GM19395 (cell line): ENCODE results near the gene SLC17A7.

ENCODE experiments used
- ATAC-seq: cut with Tn5 transposase; IDR thresholded peaks from one replicate; pipeline ENCODE4 v1.9.1; 2021; ENCODE audit warnings: mild to moderate bottlenecking, moderate library complexity; ENCODE audit not compliant: unreplicated experiment

SLC17A7 gene

GRCh38 chr19:49411681-49412326, 29.5 kb downstream of the SLC17A7 start:
- no peak for ATAC-seq

DNA sequence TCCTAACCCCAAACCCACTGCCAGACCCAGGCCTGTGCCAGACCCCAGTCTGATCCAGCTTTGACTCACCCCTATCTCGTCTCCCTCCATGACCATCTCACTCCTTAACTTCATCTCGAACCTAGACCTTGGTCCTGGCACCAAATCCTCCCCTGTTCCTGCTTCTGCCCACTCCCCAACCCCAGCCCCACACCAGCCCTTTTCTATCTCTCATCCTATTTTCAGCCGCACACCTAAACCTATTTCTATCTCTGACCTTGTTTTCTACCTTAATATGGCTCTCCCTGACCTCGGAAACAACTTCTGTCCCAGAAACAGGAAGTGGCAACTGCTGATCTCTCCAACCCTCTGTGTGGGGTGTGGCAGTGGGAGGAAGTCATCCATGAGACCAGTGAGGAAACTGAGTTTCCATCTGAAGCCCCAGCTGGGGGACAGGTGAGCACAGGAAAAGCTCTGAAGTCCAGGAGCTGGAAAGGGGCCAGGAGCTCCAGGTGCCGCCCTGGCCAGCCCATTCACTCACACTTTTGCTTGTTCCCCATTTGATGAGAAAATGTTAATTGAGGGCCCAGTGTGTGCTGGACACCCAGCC, 31.8 kb downstream of the SLC17A7 start:
- ATAC-seq = no peak

DNA sequence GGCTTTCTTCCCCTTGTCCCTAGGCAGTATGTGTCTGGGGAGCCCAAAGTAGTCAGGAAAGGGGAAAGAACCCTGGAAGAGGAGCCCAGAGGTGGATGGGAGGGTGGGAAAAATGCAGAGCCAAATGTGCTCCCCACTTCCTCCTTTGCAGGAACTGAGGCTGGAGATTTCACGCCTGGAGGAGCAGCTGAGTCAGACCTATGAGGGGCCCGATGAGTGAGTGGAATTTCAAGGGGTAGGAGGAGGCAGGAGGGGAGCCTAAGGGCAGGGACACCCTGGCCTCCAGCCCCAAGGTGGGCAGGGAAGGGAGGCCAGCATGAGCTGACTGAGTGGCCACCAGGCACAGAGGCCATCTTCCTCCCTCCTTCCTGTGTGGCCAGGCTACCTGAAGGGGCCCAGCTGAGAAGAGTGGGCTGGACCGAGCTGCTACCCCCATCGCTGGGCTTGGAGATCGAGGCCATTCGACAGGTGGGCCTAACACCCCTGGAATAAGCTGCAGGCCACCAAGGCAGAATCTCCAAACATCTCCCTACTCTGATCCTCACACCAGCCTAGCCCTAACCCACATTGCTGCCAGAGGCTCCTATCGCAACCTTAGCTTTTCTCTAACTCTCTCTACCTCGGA, 32.4 kb downstream of the SLC17A7 start:
- ATAC-seq = no peak

- no peak for ATAC-seq
Measured at GRCh38 chr19:49407482-49408015, 33.8 kb downstream of the SLC17A7 start.

DNA sequence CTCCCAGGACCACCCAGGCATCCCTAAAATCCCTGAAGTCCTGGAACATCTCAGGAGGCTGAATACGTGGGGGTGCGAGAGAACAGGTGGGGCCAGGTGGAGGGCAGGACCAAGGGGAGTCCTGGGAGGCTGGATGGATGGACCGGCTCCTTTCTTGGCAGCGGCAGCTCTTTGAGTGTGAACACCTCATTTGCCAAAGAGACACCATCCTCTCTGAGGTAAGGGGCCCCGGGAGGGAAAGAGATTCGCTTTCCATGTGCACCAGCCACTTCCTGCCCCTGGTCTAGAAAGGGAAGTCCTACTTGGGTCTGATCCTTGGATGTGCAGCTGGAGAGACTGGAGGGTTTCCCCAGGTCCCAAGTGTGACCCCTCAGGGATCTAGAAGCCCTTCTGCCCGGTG, 34.2 kb downstream of the SLC17A7 start:
- ATAC-seq = no peak

DNA sequence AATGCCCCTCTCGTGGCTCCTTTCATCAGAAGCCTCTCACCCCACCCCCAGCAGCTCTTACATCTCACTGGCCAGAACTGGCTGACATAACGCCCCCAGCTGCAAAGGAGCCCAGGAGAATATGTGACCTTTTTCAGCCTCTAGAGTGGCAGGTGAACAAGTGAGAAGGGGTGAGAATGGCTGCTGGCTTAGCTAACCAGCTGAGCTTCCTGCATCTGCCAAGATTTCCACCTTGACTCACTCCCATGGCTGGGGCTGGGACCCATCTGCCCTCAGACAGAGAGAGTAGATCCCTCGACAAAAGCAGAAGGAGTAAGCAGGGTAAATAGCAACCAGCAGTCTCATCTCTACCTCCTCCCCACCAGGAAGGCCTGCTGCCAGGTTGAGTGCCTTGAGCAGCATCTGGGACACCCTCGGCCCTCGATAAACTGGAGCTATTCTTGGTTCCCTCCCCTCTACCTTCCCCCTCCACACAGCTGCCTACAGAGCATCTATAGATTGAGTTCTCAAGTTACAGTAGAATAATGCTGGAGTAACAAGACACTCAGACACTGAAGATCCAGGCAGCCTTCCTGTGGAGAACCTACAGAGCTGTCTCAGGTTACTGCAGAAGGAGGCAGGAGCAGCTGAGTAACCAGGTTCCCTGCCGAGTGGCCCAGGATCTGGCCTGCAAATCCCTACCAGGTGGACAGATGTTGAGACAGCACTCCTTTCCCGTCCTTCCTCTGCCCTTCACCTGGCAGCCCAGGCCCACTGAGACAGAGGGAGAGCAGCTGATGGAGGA, 37.7 kb downstream of the SLC17A7 start:
- ATAC-seq = no peak

DNA sequence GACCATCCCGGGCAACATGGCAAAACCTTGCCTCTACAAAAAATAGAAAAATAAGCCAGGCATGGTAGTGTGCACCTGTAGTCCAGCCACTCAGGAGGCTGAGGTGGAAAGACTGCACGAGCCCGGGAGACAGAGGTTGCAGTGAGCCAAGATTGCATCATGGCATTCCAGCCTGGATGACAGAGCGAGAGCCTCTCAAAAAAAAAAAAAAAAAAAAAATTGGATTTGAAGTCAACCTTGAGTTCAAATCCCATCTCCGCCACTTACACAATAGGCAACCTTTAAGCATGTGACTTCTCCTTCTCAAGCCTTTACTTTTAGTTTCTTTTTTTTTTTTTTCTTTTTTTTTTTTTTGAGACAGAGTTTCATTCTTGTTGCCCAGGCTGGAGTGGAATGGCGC, 41.3 kb downstream of the SLC17A7 start:
- ATAC-seq = no peak

- no peak for ATAC-seq
Measured at GRCh38 chr19:49398931-49399330, 42.4 kb downstream of the SLC17A7 start.

DNA sequence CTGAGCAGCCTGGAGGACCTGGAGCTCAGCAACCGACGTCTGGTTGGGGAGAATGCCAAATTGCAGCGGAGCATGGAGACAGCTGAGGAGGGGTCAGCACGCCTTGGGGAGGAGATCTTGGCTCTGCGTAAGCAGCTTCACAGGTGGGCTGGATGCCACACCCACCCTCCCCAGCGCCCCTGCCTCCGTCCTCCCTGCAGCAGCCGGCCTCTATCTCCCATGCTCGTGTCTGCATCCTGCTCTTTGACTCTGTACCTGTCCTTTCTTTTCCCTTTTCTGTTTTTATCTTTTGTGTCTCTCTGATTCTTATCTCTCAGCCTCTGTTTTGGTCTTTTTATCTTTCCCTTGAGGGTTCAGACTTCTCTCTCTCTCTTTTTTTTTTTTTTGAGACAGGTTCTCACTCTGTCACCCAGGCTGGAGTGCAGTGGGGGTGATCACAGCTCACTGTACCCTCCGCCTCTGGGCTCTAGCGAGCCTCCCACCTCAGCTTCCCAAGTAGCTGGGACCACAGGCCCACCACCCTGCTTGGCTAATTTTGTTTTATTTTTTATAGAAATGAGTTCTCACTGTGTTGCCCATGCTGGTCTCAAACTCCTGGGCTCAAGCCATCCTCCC, 43.2 kb downstream of the SLC17A7 start:
- no peak for ATAC-seq

DNA sequence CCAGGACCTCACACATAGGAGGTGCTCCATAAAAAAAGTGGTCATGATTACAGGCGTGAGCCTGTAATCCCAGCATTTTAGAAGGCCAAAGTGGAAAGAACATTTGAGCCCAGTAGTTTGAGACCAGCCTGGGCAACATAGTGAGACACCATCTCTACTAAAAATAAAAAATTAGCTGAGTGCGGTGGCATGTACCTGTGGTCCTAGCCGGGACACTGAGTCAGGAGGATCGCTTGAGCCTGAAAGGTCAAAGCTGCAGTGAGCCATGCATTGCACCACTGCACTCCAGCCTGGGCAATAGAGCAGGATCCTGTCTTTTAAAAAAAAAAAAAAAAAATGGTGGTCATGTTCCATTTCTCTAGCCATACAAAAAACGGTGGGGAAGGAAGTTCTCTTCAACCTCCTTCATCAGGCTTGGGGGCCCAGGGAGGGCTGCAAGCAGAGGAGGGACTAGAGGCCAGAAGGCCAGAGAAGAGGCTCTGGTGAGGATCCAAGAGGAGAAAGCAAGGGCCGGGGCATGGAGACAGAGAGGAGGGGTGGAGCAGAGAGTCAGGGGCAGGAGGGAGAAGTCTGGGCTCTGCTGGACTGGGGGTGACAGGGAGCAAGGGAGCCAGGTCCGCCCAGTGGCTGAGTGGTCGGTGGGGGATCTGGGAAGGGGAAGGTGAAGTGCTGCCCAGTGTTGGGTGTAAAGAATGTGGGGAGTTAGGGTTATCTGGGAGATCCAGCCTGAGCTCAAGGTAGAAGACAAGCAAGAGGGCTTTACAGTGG, 44.4 kb downstream of the SLC17A7 start:
- ATAC-seq = no peak

- ATAC-seq = no peak
Measured at GRCh38 chr19:49395581-49396407, 45.5 kb downstream of the SLC17A7 start.

DNA sequence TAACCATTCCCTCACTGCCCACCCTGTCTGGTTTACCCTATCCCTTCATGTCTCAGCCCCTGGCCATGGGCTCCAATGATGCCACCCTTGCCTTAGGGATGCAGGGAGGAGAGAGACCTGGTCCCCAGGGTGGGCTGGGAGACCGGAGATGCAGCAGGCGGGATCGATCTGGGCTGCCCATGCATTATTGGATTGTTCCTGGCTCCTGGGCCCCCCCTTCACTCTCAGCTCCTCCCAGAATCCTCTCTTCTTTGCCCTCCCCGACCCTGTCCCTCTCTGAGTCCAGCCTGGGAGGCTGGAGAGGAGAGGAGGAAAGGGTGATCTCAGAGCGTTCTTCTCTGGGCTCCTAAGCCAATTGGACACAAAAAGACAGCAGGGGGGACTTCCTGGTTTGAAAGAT, 47.4 kb downstream of the SLC17A7 start:
- ATAC-seq = no peak

GRCh38 chr19:49391581-49392399, 49.5 kb downstream of the SLC17A7 start:
- ATAC-seq = peak; percentile 60

- no peak for ATAC-seq
Measured at GRCh38 chr19:49390929-49391359, 50.4 kb downstream of the SLC17A7 start.

DNA sequence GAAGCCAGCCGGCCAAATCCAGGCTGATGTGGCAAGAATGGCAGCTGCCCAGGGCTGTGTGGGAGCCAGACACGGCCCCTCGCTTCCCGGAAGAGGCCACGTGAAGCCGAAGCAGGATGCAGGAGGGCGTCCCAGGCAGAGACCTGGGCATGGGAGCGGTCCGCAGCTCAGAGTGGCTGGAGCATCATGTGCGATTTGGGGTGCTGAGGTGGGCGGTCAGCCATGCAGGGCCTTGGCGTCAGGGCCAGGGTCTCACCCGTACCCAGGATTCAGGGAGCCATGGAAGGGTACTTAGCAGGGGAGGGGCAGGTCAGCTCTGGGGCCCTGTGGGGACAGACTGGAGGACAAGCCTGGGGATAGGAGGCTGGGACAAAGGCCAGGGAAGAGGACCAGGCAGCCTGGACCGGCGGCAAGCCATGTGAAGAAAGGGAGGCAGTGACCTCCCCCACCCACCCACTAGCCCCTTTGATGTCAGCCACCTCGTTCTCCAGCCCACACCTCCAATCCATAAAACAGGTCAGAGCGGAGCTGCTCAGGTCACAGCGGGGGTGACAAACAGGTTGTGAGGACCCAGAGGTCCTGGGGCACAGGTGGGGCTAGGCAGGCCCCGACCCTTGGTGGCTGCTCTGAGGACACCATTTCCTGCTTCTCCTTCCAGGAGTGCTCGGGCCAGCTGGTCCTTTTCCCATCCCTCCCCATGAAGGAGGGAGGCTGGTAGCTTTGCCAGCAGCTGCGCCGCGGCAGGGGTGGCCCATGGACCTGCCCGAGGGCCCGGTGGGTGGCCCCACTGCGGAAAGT, 51.0 kb downstream of the SLC17A7 start:
- ATAC-seq = no peak

DNA sequence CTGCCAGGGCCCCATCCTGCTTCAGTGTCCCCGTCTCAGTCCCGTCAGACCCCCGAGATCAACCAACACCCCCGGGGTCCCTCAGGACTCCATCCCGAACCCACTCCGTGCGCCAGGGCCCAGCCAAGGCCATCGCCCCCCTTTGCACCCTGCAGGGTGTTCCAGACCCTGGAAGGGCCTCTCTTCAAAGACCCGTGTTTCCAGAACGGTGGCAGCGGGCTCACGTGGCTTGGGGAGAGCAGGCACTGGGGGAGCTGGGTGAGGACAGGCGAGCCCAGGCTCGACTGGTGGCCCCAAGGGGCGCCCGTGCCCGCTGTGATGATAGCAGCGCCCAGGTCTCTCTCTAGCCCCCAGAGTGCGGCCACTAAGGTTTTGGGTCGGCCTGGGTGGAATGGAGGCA, 51.9 kb downstream of the SLC17A7 start:
- no peak for ATAC-seq

- ATAC-seq = no peak
Measured at GRCh38 chr19:49387936-49388372, 53.4 kb downstream of the SLC17A7 start, which contains the start of gene KASH5. TSS of gene KASH5 (plus strand) at chr19:49388249. CDS start at chr19:49390884, 2,635 bp downstream.

GRCh38 chr19:49383599-49383998, 57.7 kb downstream of the SLC17A7 start:
- ATAC-seq = no peak
